ENCODE measurements around the gene OVAAL. TPM values are rescaled to one million over a fixed set of nuclear protein-coding genes. Genes with fewer than 3 reads are reported as not detected.

Gene OVAAL
- total and polyA plus RNA-seq, 9 of the 15 experiments (the other 6 are each of a cell fraction or from before 2014, with no cell fraction given): 0.04 to 0.18 (median 0.08) TPM; not detected in 4

GRCh38 chr1:180611016-180611930 is 52.5 kb downstream of the OVAAL start (continued):
- peak; percentile 73 for TF ChIP-seq EHMT2 (IDR thresholded peaks at IDR 0.05)
- TF ChIP-seq MITF (IDR thresholded peaks at IDR 0.05): peak; percentile 82; the same call in 1 of the 2 replicates
- TF ChIP-seq TARDBP (IDR thresholded peaks at IDR 0.05): no peak
- TF ChIP-seq ZNF511 (CRISPR knock-in tag; IDR thresholded peaks at IDR 0.05): no peak
- TF ChIP-seq MTA1 (IDR thresholded peaks at IDR 0.05; ENCODE audit: borderline replicate concordance): 0 out of 2 replicates have a peak, but pooled peaks have one; percentile 36
- no peak for TF ChIP-seq PURB (CRISPR knock-in tag; IDR thresholded peaks at IDR 0.05; ENCODE audit: low read depth)
- TF ChIP-seq GABPB1 (CRISPR knock-in tag; IDR thresholded peaks at IDR 0.05): peak; percentile 77
- no peak for TF ChIP-seq ZNF41 (CRISPR knock-in tag; conservative IDR thresholded peaks at IDR 0.05)
- 0 out of 2 replicates have a peak, but pooled peaks have one; percentile 35 for TF ChIP-seq PYGO2 (tag; IDR thresholded peaks at IDR 0.05)
- no peak for TF ChIP-seq SP2 (IDR thresholded peaks at IDR 0.05; ENCODE audit: extremely low read depth, low read depth, low read length, poor library complexity, severe bottlenecking)
- TF ChIP-seq KAT7 (CRISPR knock-in tag; IDR thresholded peaks at IDR 0.05; ENCODE audit: borderline replicate concordance): peak; percentile 35; the same call in 1 of the 2 replicates
- no peak for TF ChIP-seq KDM4B (IDR thresholded peaks at IDR 0.05; ENCODE audit: borderline replicate concordance in 2 of 2, low read depth in 1 of 2)
- 0 out of 2 replicates have a peak, but pooled peaks have one; percentile 12 for TF ChIP-seq ZNF561 (CRISPR knock-in tag; conservative IDR thresholded peaks at IDR 0.05)
- TF ChIP-seq ZNF133 (CRISPR knock-in tag; IDR thresholded peaks at IDR 0.05): no peak
- TF ChIP-seq MIER1 (IDR thresholded peaks at IDR 0.05; ENCODE audit: low read depth): peak; percentile 34; the same call in 1 of the 2 replicates
- no peak for TF ChIP-seq ZNF23 (CRISPR knock-in tag; IDR thresholded peaks at IDR 0.05)
- TF ChIP-seq PKNOX1 (IDR thresholded peaks at IDR 0.05): peak; percentile 87
- no peak for TF ChIP-seq TAF15 (IDR thresholded peaks at IDR 0.05; ENCODE audit: low read depth, low read length)
- TF ChIP-seq DACH1 (IDR thresholded peaks at IDR 0.05; ENCODE audit: partially characterized antibody): peak; percentile 63
- TF ChIP-seq SFPQ (IDR thresholded peaks at IDR 0.05; ENCODE audit: low read depth, low read length): no peak
- no peak for TF ChIP-seq HNRNPL (IDR thresholded peaks at IDR 0.05; ENCODE audit: low read depth, low read length)
- TF ChIP-seq HLTF (IDR thresholded peaks at IDR 0.05): no peak
- TF ChIP-seq SMARCA5 (IDR thresholded peaks at IDR 0.05): peak; percentile 80
- TF ChIP-seq ZNF507 (tag; conservative IDR thresholded peaks at IDR 0.05): no peak
- TF ChIP-seq EWSR1 (IDR thresholded peaks at IDR 0.05; ENCODE audit: borderline replicate concordance, low read depth, partially characterized antibody): no peak
